Measurements from ENCODE around the gene MT1E.
"Not testable (repeated sequence)": the region's sequence is repeated elsewhere in the genome, so short reads cannot be mapped to it uniquely, and the experiment has no call there.

The MT1E gene

GRCh38 chr16:56625140-56625942 lies at the start of gene MT1E:
TSS of gene MT1E (plus strand) at chr16:56625781. CDS start at chr16:56625852, 71 bp downstream.
- DNase-seq = peak; percentile 73

GRCh38 chr16:56576585-56577299 lies 48.8 kb upstream of the MT1E start:
- DNase-seq = no peak

- DNase-seq = no peak
These were observed 48.3 kb upstream of the MT1E start for GRCh38 chr16:56577300-56577625.

DNA sequence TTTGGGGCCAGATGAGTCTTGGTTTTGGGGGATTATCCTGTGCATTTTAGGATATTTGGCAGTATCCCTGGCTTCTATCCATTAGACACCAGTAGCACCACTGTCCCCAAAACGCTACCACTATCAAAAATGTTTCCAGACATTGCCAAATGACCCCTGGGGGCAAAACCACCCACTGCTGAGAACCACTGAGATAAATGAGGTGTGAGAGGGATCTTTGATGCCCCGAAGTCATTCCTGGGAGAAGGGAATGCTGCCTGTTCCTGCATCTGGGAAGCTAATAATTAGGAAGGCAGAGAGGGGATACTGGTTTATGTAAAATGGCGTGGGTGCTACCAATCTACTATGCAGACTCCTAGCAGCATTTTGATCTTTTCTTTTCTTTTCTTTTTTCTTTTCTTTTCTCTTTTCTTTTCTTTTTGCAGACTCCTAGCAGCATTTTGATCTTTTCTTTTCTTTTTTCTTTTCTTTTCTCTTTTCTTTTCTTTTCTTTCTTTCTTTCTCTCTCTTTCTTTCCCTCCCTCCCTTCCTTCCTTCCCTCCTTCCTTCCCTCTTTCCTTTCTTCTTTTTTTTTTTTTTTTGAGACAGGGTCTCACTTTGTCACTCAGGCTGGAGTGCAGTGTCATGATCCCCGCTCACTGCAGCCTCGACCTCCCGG lies 45.1 kb upstream of the MT1E start:
- no peak for DNase-seq

DNA sequence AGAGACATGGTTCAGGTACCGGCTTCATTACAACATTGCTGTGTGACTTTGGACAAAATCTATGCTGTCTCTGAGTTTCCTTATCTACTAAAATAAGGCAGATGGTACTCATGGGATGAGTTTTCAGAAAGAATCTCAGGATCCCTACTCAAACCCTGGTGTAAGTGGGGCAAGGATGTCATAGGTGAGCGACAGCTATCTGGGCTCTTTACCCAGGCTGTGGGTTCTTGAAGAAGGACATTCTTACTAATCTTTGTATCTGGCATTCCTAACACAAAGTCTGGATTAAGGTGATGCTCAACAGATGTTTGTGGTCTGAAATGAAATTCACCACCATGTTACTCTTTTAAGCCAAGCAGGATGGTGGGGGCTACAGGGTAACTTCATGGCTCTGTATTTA lies 42.7 kb upstream of the MT1E start:
- not testable (repeated sequence) for DNase-seq

DNA sequence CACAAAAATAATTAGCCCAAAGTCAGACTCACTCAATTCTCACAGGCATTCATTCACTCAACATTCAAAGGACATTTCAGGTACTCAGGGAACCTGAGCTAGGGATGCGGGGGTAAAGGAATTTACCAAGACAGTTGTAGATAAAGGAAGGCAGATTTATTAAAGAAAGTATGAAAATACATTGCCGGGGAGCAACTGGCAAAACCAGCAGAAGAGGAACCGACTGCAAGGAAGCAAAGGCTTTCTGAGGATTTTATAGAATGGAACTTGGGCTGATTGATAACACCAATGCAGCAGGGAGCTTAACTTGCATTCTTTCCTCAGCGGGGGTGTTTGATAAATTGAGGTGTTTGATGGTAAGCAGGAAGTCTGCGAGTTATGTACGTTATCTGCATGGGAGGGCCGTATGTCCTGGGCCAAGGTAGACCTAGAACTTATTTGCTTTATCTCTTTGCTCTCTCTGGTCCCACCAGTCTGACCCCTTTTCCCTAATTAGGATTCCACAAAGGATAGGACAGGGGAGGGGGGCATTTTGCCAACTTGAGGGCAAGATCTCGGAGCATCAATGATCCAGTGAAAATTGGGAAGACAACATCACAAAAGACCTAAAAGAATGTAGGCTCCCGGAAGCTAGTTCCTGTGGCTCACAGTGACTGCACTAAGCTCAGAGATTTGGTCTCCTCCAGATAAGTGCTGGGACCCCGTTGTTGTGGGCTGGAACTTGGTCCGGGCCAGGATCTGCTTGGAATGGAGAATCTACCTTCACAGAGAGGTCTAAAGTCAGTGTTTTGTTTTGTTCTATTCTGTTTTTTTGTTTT lies 42.0 kb upstream of the MT1E start:
- no peak for DNase-seq

GRCh38 chr16:56584276-56584675 lies 41.3 kb upstream of the MT1E start:
- DNase-seq = no peak

GRCh38 chr16:56588781-56589140 lies 36.8 kb upstream of the MT1E start:
- no peak for DNase-seq

- no peak for DNase-seq
These were observed 36.2 kb upstream of the MT1E start, which contains the start of gene MT3 for GRCh38 chr16:56589141-56590039. TSS of gene MT3 (plus strand) at chr16:56589528. CDS start at chr16:56589591, 63 bp downstream.

DNA sequence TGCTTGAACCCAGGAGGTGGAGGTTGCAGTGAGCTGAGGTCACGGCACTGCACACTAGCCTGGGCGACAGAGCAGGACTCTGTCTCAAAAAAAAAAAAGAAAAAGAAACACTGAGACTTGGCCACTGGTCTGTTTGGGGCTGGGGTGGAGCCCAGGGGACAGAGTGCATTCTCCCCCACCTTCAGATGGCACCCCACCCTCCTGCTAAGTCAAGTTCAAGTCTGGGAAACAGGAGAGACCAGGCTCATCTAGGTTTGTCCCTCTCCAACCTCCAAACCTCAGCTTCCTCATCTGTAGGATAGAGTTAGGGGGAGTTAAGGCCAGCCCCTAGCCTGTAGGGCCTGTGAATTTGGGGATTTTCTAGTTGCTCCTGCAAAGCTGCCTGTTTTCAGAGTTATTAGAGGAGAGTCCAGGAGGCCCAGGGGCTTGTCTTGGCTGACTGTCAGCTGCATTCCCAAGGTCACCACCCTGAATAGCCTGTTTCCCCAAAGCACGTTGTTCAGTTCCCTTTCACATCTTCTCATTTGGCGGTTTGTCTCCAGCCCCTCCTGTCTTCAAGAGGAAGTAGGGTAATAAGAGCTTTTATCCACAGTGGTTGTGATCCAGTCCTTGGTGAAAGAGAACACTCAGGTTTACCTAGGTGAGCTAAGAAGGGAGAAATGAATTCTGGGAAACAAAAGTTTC lies 34.1 kb upstream of the MT1E start:
- no peak for DNase-seq

DNA sequence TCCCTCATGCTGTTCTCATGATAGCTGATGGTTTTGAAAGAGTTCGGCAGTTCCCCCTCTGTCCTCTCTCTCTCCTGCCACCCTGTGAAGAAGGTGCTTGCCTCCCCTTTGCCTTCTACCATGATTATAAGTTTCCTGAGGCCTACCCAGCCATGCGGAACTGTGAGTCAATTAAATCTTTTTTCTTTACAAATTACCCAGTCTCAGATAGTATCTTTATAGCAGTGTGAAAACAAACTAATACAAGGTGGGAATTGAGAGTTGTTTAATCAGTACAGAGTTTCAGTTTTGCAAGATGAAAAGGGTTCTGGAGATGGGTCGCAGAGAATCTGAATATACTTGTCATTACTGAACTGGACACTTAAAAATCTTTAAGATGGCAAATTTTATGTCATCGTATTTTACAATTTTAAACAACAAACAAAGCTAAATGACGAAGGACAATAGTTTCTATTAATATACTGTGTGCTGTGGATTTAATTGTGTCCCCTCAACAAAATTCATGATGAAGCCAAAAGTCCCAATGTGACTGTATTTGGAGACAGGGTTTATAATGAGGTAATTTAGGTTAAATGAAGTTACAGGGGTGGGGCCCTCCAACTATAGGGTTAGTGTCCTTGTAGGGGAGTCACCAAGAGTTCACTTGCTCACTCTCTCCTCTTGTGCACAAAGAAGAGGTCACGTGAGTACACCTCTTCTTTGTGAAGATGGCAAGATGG lies 31.8 kb upstream of the MT1E start:
- DNase-seq = no peak

DNA sequence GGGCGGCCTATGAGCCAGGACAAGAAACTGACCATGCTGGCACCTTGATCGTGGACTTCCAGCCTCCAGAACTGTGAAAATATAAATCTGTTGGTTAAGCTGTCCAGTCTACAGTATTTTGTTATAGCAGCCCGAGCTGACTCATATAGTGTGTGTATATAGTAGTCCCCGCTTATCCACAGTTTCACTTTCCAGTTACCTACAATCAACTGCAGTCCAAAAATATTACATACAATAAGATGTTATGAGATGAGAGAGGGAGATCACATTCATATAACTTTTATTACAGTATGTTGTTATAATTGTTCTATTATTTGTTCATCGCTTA lies 31.3 kb upstream of the MT1E start:
- DNase-seq = no peak

DNA sequence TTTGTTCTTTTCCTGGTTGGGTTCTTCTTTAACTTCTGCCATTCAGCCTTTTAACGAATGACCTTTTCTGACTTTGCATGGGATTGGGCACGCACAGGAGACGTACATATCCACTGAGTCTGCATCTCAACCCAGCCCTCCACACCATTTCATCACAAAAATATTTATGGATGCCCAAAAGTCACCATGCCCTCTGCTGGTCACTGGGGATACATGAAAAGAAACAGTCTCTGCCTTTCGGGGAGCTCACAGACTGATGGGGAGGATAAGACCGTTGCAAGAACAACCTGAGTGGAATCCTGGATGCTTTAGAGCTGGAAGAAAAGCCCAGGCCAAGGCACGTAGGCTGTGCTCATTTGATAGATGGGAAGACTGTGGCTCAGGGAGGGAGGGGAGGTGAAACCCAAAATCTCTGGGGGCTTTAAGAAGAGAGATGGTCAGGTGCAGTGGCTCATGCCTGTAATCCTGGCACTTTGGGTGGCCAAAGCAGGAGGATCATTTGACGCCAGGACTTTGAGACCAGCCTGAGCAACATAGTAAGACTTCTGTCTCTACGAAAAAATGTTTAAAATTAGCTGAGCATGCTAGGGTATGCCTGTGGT lies 25.1 kb upstream of the MT1E start:
- DNase-seq = no peak

GRCh38 chr16:56601325-56601724 lies 24.3 kb upstream of the MT1E start:
- DNase-seq = no peak

DNA sequence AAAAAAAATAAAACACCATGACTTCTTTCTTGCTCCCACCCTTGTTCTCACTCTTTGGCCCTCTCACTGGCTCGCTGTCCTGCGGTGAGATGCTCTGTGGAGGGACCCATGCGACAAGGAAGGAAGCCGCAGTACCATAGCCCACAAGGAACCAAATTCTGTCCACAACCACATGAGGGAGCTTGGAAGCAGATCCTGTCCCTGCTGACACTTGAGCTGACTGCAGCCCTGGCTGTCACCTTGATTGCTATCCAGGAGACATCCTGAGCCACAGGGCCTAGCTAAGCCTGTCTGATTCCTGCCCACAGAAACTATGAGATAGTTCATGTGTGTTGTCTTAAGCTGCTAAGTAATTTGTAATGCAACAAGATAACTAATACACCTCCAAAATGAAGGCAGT lies 22.0 kb upstream of the MT1E start:
- DNase-seq = no peak

DNA sequence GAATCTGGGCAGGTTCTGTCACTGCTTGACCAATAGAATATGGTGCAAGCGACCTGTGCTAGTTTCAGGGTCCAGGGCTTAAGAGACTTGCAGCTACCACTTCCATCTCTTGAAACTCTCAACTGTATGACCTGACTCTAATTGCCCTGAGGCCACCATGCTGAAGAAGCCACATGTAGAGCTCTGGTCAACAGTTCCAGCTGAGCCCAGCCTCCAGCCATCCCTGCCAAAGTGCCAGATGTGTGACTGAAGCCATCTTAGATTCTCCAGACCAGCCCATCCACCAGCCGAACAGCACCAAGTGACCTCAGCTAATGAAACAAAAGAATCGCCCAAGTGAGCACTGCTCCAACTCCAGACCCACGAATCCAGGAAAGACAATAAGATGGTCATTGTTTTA lies 20.6 kb upstream of the MT1E start:
- no peak for DNase-seq

GRCh38 chr16:56605475-56605874 lies 20.1 kb upstream of the MT1E start:
- no peak for DNase-seq

- DNase-seq = no peak
These were observed 19.5 kb upstream of the MT1E start for GRCh38 chr16:56606071-56606475.

GRCh38 chr16:56606476-56607108 lies 19.0 kb upstream of the MT1E start:
- DNase-seq = peak; percentile 43

GRCh38 chr16:56607109-56607618 lies 18.4 kb upstream of the MT1E start:
- peak; percentile 77 for DNase-seq

Data from T1000 (cell line).